Omental fat pad (tissue), 4 donors: ENCODE data around the gene TOB2. TPM values are rescaled to one million over a fixed set of nuclear protein-coding genes. Genes with fewer than 3 reads are reported as not detected.
"Not testable (repeated sequence)": the region's sequence is repeated elsewhere in the genome, so short reads cannot be mapped to it uniquely, and the experiment has no call there.

ENCODE experiments used
- ATAC-seq: fragments of 150-250 bp; one replicate; pipeline ENCODE4 v1.9.1; 2016; ENCODE audit warnings: mild to moderate bottlenecking, moderate library complexity; ENCODE audit not compliant: low FRiP score
- DNase-seq: peaks from one replicate; pipeline ENCODE4 v3.0.0-alpha.2; 2019; ENCODE audit warnings: low spot score
- total RNA-seq, 4 donors: library from RNA; depleted of rRNA; stranded (reverse); fragments of >200 nt; gene quantifications; one replicate each; pipeline ENCODE4 v1.1.0, GENCODE V29; 2016
- TF ChIP-seq, protein P1 (sequence below), 3 donors: fragments of 450-650 bp; IDR thresholded peaks; one replicate each; pipeline ENCODE4 v1.5.1; 2016 to 2017; ENCODE audit warnings: antibody characterized with exemption in 3 of 3, mild to moderate bottlenecking in 3 of 3, moderate library complexity in 2 of 3

TOB2 gene
- total RNA-seq, 4 donors from 2014 or later, result 59.4 to 111 (median 64.1) TPM

DNA sequence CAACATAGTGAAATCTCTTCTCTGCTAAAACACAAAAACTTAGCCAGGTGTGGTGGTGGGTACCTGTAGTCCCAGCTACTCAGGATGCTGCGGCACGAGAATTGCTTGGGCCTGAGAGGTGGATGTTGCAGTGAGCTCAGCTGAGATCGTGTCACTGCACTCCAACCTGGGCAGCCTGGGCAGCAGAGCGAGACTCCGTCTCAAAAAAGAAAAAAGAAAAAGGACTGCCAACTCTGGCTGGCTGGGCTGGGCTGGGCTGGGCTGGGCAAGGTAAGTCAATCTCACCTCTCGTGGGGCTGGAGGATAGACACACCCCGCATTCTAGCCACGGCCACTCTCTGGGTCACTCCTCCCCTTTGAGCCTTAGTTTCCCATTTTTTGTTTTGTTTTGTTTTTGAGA lies 37.9 kb downstream of the TOB2 start:
- no peak for ATAC-seq
- TF ChIP-seq, protein P1, sequence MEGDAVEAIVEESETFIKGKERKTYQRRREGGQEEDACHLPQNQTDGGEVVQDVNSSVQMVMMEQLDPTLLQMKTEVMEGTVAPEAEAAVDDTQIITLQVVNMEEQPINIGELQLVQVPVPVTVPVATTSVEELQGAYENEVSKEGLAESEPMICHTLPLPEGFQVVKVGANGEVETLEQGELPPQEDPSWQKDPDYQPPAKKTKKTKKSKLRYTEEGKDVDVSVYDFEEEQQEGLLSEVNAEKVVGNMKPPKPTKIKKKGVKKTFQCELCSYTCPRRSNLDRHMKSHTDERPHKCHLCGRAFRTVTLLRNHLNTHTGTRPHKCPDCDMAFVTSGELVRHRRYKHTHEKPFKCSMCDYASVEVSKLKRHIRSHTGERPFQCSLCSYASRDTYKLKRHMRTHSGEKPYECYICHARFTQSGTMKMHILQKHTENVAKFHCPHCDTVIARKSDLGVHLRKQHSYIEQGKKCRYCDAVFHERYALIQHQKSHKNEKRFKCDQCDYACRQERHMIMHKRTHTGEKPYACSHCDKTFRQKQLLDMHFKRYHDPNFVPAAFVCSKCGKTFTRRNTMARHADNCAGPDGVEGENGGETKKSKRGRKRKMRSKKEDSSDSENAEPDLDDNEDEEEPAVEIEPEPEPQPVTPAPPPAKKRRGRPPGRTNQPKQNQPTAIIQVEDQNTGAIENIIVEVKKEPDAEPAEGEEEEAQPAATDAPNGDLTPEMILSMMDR (IDR thresholded peaks at IDR 0.05), result no peak
- no peak for DNase-seq

DNA sequence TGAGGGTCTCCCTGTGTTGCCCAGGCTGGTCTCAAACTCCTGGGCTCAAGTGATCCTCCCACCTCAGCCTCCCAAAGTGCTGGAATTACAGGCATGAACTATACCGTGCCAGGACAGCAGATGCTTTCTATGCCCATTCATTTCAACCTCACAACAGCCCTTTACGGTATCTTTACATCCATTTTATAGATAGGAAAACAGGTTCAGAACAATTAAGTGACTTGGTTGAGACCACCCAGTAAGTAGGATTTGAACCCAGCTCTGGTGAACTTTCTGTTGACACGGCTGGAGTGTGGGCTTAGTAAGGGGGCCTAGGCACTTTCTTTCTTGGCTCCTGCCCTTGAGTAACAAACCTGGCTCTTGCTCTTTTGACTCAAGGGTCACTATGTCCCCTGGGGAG lies 39.2 kb downstream of the TOB2 start:
- no peak for DNase-seq
- TF ChIP-seq, protein P1 (IDR thresholded peaks at IDR 0.05), result no peak
- no peak for ATAC-seq

DNA sequence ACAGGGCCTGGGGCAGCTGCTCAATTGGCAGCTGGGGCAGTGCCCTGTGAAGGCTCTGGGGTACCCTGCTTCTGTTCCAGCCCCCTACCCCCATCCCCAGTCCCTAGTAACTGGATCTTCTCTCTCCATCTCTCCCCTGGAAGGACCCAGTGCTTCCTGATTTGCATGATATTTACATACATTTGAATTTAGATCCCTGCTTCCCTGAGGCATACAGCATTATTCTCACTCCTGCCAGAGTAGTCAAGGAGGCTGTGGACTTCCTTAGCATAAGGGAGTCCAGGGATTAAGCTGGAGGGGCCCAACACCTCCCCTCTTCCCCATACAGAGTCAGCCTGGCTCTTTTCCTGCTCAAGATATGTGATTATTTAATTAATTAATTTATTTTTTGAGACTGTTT lies 40.2 kb downstream of the TOB2 start:
- DNase-seq (no peak), ATAC-seq (no peak)
- TF ChIP-seq, protein P1 (IDR thresholded peaks at IDR 0.05), result no peak

DNA sequence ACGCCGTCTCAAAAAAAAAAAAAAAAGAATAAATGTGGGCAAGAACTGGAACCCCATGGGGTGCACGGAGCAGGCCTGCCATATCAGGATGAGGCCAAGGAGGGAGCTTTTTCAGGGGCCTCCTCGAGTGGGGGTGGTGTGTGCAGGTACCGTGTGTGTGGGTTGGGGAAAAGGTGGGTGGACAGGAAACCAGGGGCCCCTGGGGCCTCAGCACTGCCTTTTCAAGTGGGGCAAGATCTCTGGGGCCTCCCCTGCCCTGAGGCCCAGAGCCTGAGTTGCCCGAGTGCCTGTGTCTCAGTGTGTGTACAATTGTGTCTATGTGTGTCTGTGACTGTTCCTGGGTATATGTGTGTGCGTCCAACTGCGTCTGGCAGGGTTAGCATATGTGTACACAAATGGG lies 41.0 kb downstream of the TOB2 start:
- DNase-seq (no peak), ATAC-seq (no peak)
- TF ChIP-seq, protein P1 (IDR thresholded peaks at IDR 0.05), result no peak

DNA sequence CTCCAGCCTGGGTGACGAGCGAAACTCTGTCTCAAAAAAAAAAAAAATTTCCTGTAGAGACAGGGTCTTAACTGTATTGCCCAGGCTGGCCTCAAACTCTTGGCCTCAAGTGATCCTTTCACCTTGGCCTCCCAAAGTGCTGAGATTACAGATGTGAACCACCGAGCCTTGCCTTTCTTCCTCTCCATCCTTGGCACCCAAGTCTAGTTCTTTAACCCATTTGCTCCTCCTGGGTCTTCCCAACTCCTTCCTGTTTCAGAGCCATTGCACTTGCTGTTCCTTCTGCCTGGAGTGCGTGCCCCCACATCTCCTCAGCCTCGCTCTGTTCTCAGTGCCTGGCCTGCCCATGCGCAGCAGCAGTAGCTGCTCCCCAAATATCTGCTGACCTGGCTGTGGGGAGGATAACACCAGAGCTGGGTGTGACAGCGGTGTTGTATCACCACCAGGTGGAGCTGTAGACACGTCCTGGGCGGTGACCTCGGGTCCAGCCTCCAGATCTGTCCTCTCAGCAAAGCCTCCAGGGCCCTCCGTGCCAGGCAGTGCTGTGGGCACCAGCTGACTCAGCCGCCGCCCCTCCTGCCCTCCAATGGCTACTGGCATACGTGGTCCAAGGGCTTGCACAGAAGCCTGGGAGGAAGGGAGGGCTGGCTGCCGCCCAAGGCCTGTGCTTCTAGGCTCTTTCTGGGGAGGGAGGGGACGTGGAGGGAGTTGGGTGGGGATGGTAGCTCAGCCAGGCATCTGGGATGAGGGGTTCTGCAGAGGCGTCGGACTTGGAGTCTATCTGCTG lies 42.9 kb downstream of the TOB2 start:
- ATAC-seq (peak; percentile 93), DNase-seq (peak; percentile 62)

DNA sequence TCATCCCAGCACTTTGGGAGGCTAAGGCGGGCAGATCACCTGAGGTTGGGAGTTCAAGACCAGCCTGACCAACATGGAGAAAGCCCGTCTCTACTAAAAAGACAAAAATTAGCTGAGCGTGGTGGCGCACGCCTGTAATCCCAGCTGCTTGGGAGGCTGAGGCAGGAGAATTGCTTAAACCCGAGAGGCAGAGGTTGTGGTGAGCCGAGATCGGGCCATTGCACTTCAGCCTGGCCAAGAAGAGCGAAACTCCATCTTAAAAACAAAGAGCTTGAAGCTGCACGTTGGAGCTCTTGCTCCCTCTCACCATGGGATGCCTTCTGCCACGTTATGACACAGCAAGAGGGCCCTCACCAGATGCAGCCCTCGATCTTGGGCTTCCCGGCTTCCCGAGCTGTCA lies 43.8 kb downstream of the TOB2 start:
- not testable (repeated sequence) for ATAC-seq, DNase-seq

More for the DNA sequence above, 42.9 kb downstream of the TOB2 start:
- TF ChIP-seq, protein P1 (IDR thresholded peaks at IDR 0.05), result peak in 1 of 3 donors; percentile 49

DNA sequence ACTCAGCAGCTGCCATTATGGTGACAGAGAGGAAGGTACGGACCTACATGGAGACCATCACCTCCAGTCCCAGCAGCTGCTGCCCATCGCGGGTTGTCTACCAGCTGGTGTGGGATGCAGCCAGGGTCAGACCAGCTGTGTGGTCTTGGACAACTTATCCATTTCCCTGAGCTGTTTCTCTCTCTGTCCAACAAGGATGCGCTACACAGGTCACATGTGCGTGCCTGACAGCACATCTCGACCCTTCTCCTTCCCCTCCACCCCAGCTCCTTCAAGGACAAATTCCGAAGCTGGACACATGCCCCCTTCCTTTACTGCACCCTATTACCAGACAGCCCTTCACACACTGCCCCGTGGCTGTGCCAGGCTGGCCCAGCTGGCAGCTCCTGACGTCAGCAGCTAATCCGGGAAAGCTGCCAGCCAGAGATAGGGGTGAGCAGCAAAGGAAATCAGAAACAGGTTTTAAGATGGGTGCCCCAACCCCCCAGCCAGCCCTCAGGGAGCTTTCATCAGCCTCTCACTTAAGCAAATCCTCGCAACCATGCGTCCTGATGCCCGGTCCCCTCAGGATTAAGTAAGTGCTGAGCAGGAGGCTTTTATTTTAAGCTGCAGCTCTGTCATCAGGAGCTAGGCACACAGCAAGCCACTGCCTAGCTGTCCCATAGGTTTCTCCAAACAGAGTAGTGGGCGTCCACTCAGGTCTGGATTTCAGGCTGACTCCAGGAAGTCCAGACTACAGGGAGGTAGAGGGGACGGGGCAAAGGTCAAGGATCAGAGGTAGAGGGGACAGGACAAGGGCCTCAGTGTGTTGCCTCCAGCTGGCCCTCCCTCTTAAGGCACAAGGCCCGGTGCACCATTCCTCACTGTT lies 44.6 kb downstream of the TOB2 start:
- no peak for DNase-seq
- TF ChIP-seq, protein P1 (IDR thresholded peaks at IDR 0.05), result no peak
- ATAC-seq, result peak; percentile 53
